RWPE1 (cell line): ENCODE results near the gene IL4R.
A peak's percentile ranks its signal among the peaks of the same experiment; 100 is the strongest.

ENCODE experiments used
- CTCF ChIA-PET: fragments of 350-600 bp; sonication (Branson Sonifier 250); formaldehyde crosslinking; extraction: SDS; loops from one replicate; lab custom pipeline; 2021; lab: Yijun Ruan, JAX
- POLR2A ChIA-PET: fragments of 400-600 bp; formaldehyde crosslinking; extraction: SDS; loops from one replicate; lab custom pipeline; 2020; ENCODE audit warnings: antibody characterized with exemption; ENCODE audit not compliant: low non-redundant PET; lab: Yijun Ruan, JAX
- DNase-seq: peaks from one replicate; pipeline ENCODE4 v3.0.0; 2012; ENCODE audit warnings: low spot score
- H3K27ac ChIP-seq: fragments of 450-650 bp; 2 replicates; pipeline ENCODE4 v1.5.1; 2017
- TF ChIP-seq, protein P1 (sequence below): fragments of 450-650 bp; conservative IDR thresholded peaks from 2 replicates; pipeline ENCODE4 v1.5.1; 2017; ENCODE audit warnings: low read depth, mild to moderate bottlenecking

Gene IL4R

DNA sequence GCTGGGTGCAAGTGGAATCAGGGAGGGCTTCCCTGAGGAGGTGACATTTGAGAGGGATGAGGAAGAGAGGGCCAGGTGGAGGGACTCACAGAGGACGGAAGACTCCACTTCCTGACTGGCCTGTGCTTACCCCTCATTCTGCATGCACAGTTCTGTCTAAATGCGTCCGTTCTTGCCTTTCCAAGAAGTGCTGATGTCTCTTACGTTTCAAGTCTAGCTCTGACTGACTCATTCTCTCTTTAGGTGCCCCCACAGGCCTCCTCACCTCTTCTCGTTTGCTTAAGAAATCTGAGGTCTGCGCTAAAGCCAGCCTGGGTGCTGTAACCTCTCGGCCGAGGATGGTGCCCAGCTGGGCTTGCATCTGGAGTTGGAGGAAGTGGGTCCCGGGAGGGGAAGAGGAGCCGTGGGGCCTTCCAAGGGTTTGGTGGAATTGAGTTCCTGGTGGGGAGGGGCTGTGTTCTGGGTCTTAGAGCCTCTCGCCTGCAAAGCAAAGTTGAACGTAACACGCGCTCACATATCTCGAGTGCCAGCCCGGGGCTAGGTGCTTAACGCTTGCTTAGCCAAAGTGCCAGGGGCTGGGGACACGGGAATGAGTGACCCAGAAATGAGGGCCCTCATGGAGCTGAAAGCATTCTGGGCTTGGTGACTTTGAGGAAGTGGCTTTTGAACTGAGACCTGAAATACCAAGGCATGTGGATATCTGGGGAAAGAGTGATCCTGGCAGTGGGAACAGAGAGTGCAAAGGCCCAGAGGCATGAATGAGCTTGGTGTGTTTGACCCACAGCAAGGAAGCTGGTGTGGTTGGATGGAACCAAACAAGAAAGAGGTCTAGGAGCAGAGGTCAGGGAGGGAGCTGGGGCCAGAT, 4.8 kb downstream of the IL4R start:
- CTCF ChIA-PET = interaction anchor here (0.6 to 0.8 kb wide), 3 partner anchors 11 to 138 kb away, joined by 3 to 6 read pairs (median 3); no protein-coding TSS in a partner anchor
- peak; percentile 74 for DNase-seq
- TF ChIP-seq, protein P1, sequence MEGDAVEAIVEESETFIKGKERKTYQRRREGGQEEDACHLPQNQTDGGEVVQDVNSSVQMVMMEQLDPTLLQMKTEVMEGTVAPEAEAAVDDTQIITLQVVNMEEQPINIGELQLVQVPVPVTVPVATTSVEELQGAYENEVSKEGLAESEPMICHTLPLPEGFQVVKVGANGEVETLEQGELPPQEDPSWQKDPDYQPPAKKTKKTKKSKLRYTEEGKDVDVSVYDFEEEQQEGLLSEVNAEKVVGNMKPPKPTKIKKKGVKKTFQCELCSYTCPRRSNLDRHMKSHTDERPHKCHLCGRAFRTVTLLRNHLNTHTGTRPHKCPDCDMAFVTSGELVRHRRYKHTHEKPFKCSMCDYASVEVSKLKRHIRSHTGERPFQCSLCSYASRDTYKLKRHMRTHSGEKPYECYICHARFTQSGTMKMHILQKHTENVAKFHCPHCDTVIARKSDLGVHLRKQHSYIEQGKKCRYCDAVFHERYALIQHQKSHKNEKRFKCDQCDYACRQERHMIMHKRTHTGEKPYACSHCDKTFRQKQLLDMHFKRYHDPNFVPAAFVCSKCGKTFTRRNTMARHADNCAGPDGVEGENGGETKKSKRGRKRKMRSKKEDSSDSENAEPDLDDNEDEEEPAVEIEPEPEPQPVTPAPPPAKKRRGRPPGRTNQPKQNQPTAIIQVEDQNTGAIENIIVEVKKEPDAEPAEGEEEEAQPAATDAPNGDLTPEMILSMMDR = no peak
- peak overlapping the region; percentile 97 for H3K27ac ChIP-seq
- POLR2A ChIA-PET = no interaction called here

DNA sequence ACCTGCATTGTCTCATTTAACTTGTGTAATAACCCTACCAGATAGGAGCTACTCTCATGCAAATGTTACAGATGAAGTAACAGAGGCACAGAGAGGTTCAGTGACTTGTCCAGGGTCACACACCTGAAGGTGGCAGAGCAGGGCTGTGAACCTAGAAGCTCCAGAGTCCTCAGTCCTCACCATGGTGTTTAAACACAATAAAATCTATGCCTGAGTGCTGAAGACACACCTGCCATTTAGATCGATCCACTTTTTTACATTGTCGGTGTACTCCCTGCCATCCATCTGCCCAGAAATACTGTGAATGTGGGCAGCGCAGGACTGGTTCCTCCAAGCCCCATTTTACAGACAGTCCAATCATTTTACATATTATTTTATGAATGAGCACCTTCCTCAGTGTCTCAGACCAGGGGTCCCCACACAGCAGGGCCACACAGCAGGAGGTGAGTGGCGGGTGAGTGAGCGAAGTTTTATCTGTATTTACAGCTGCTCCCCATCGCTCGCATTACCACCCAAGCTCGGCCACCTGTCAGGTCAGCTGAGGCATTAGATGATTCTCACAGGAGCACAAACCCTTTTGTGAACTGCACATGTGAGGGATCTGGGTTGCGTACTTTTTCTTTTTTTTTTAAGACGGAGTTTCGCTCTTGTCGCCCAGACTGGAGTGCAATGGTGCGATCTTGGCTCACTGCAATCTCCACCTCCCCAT, 5.6 kb downstream of the IL4R start:
- DNase-seq = no peak
- ChIA-PET POLR2A (no interaction called here), CTCF (interaction anchor here (0.6 kb wide), 1 partner anchor 25 kb away, joined by 4 read pairs; no protein-coding TSS in a partner anchor)
- peak overlapping the region; percentile 97 for H3K27ac ChIP-seq
- TF ChIP-seq, protein P1 = no peak

DNA sequence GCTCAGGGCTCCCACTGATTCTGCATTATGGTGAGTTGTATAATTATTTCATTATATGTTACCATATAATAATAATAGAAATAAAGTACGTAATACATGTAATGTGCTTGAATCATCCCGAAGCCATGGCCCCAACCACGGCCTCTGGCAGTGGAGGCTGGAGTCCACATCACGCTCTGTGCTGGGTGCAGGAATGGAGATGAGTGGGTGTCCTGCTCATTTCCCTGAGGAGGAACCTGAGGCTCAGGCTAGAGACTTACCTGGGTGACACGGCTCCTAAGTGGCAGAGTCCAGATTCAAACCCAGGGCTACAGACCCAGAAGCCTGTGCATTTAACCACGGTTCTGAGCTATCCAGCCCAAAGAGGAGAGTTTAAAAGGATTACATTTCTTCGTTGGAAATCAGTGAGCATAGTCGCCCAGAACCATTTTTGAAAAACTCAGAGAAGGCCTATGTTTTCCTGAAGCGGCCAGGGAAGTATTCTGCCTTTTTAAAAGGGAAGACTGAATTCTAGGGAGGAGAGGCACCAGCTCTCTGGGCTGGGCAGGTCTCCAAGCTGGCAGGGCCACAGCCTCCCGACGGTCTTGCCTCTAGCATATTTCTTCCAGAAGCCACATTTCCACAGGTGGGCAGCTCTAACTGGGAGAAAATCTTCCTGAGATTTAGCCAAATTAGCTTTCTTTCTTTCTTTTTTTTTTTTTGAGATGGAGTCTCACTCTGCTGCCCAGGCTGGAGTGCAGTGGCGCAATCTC, 6.7 kb downstream of the IL4R start:
- peak overlapping the region; percentile 97 for H3K27ac ChIP-seq
- CTCF ChIA-PET = interaction anchor here (0.5 to 1.8 kb wide), 2 partner anchors 8 to 86 kb away, joined by 3 to 5 read pairs; no protein-coding TSS in a partner anchor
- POLR2A ChIA-PET = no interaction called here
- DNase-seq = no peak
- TF ChIP-seq, protein P1 = no peak

DNA sequence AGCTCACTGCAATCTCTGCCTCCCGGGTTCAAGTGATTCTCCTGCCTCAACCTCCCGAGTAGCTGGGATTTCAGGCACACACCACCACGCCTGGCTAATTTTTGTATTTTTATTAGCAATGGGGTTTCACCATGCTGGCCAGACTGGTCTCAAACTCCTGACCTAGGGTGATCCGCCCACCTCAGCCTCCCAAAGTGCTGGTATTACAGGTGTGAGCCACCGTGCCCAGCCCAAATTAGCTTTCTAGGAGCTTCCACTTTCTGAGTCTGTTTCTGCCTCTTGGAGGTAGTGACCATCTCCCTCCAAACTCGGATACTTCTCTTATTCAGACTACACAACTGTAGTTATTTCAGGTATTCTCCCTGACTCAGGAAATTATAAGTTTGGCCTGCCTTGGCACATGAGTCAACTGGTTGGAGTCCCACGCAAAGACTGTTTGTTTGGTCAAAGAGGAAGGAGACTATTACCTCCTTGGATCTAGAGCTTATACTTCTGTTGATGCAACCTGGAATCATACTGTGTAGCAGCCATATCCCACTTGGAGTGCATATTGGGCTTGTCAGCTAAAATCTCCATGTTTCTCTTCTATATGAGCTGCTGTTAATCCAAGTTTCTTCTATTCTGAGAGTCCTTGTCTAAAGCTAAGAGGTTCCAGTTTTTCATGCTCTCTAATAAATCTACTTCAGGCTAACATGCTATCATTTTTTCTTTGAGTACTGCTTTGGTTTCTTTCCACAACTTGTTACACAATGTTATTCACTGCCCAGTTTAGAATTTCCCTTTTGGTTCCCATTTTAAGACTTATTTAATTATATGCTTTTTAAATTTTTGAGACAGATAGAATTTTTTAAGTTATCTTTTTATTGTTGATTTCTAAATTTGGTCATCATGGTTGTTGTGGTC, 7.5 kb downstream of the IL4R start:
- DNase-seq = peak; percentile 55
- CTCF ChIA-PET = interaction anchor here (0.5 to 1.8 kb wide), 3 partner anchors 8 to 357 kb away, joined by 3 to 5 read pairs (median 3); no protein-coding TSS in a partner anchor

More for the DNA sequence above, 7.5 kb downstream of the IL4R start:
- peak overlapping the region; percentile 97 for H3K27ac ChIP-seq
- TF ChIP-seq, protein P1 = no peak
- POLR2A ChIA-PET = interaction anchor here (0.7 kb wide), 1 partner anchor 58 kb away, joined by 4 read pairs; no protein-coding TSS in a partner anchor
